ENCODE measurements around the gene ZDHHC12.

Gene ZDHHC12

GRCh38 chr9:128705051-128705965, 18.6 kb downstream of the ZDHHC12 start:
- no peak for TF ChIP-seq EZH2phosphoT487 (IDR thresholded peaks at IDR 0.05; ENCODE audit: low read depth)
- no peak for TF ChIP-seq CTCF (IDR thresholded peaks at IDR 0.05; ENCODE audit: low read depth, low read length)
- no peak overlapping the region for H3K9ac ChIP-seq (ENCODE audit: low read length)
- H3K4me3 ChIP-seq (ENCODE audit: low read length): no peak overlapping the region
- H3K36me3 ChIP-seq (replicated peaks; ENCODE audit: low read depth, low read length): no peaks in the 10 kb centered on the region
- no peak overlapping the region for H2AFZ ChIP-seq (ENCODE audit: low read depth, low read length)
- H3K27me3 ChIP-seq (ENCODE audit: low read depth, low read length): no peaks in the 10 kb centered on the region
- H3K9me3 ChIP-seq (ENCODE audit: insufficient read depth, low read length): no peaks in the 10 kb centered on the region
- H3K4me2 ChIP-seq (ENCODE audit: low read length): no peak overlapping the region
- peaks cover 23% of the 10 kb centered on the region for H3K79me2 ChIP-seq (ENCODE audit: low read length)
- H3K4me1 ChIP-seq (ENCODE audit: low read length): peaks cover 11% of the 10 kb centered on the region; the same call in 1 of the 2 replicates
- no peaks in the 10 kb centered on the region for H4K20me1 ChIP-seq (ENCODE audit: insufficient read depth, low read length)
- H3K27ac ChIP-seq (ENCODE audit: low read length): no peak overlapping the region

GRCh38 chr9:128704356-128704670, 19.6 kb downstream of the ZDHHC12 start:
- H3K9ac ChIP-seq (ENCODE audit: low read length): no peak overlapping the region
- no peaks in the 10 kb centered on the region for H3K9me3 ChIP-seq (ENCODE audit: insufficient read depth, low read length)
- H4K20me1 ChIP-seq (ENCODE audit: insufficient read depth, low read length): no peaks in the 10 kb centered on the region
- H3K4me2 ChIP-seq (ENCODE audit: low read length): no peak overlapping the region
- no peak overlapping the region for H2AFZ ChIP-seq (ENCODE audit: low read depth, low read length)
- H3K36me3 ChIP-seq (replicated peaks; ENCODE audit: low read depth, low read length): no peaks in the 10 kb centered on the region
- H3K4me1 ChIP-seq (ENCODE audit: low read length): peaks cover 11% of the 10 kb centered on the region; the same call in 1 of the 2 replicates
- TF ChIP-seq CTCF (IDR thresholded peaks at IDR 0.05; ENCODE audit: low read depth, low read length) (no peak), EZH2phosphoT487 (IDR thresholded peaks at IDR 0.05; ENCODE audit: low read depth) (no peak)
- peaks cover 23% of the 10 kb centered on the region for H3K79me2 ChIP-seq (ENCODE audit: low read length)
- H3K27me3 ChIP-seq (ENCODE audit: low read depth, low read length): no peaks in the 10 kb centered on the region
- no peak overlapping the region for H3K27ac ChIP-seq (ENCODE audit: low read length)
- no peak overlapping the region for H3K4me3 ChIP-seq (ENCODE audit: low read length)

- H3K79me2 ChIP-seq (ENCODE audit: low read length): peaks cover 23% of the 10 kb centered on the region
- H3K4me2 ChIP-seq (ENCODE audit: low read length): peak overlapping the region; percentile 89
- H3K36me3 ChIP-seq (replicated peaks; ENCODE audit: low read depth, low read length): peaks cover 2% of the 10 kb centered on the region
- H3K9me3 ChIP-seq (ENCODE audit: insufficient read depth, low read length): no peaks in the 10 kb centered on the region
- H3K27me3 ChIP-seq (ENCODE audit: low read depth, low read length): no peaks in the 10 kb centered on the region
- H3K4me3 ChIP-seq (ENCODE audit: low read length): peak overlapping the region; percentile 96
- H3K9ac ChIP-seq (ENCODE audit: low read length): peak overlapping the region; percentile 91
- H2AFZ ChIP-seq (ENCODE audit: low read depth, low read length): no peak overlapping the region
- peaks cover 11% of the 10 kb centered on the region; the same call in 1 of the 2 replicates for H3K4me1 ChIP-seq (ENCODE audit: low read length)
- TF ChIP-seq EZH2phosphoT487 (IDR thresholded peaks at IDR 0.05; ENCODE audit: low read depth): no peak
- TF ChIP-seq CTCF (IDR thresholded peaks at IDR 0.05; ENCODE audit: low read depth, low read length): no peak
- H3K27ac ChIP-seq (ENCODE audit: low read length): no peak overlapping the region
- no peaks in the 10 kb centered on the region for H4K20me1 ChIP-seq (ENCODE audit: insufficient read depth, low read length)
Observed at GRCh38 chr9:128703616-128704355, 20.1 kb downstream of the ZDHHC12 start.
